HCT116 (cell line): ENCODE measurements around the gene DPYD.

Experiments used
- CTCF ChIP-seq, 3 experiments: fragments of 200-600 bp in 1 of 3; sonication (generic) in 1 of 3; IDR thresholded peaks in 2 of 3; conservative IDR thresholded peaks in 1 of 3; 2 replicates each; pipeline ENCODE4 v1.5.1; 2012 to 2017; ENCODE audit warnings: low read depth in 2 of 3, low read length in 2 of 3, antibody characterized with exemption in 1 of 3, borderline replicate concordance in 1 of 3, control low read depth in 1 of 3, mild to moderate bottlenecking in 1 of 3, mixed read lengths in 1 of 3, mixed run types in 1 of 3, moderate library complexity in 1 of 3; ENCODE audit not compliant: insufficient read depth in 1 of 3
- EZH2 ChIP-seq: fragments of 200-600 bp; sonication (generic); IDR thresholded peaks from 2 replicates; pipeline ENCODE4 v1.6.1; 2017; ENCODE audit warnings: antibody characterized with exemption, mixed run types
- EZH2phosphoT487 ChIP-seq: fragments of 200-600 bp; IDR thresholded peaks from 2 replicates; pipeline ENCODE4 v1.6.1; 2018; ENCODE audit warnings: antibody characterized with exemption, borderline replicate concordance
- POLR2A ChIP-seq: IDR thresholded peaks from 2 replicates; pipeline ENCODE4 v1.7.0; 2011; ENCODE audit warnings: borderline replicate concordance; ENCODE audit not compliant: insufficient read depth, insufficient read length; ENCODE audit errors: extremely low read depth
- TCF7L2 ChIP-seq: IDR thresholded peaks from 2 replicates; pipeline ENCODE4 v1.7.0; 2011; ENCODE audit warnings: borderline replicate concordance, inconsistent platforms; ENCODE audit not compliant: insufficient read depth, insufficient read length; ENCODE audit errors: extremely low read depth
- ZNF274 ChIP-seq: fragments of 200-500 bp; sonication (Bioruptor generic); IDR thresholded peaks from 2 replicates; pipeline ENCODE4 v1.6.1; 2014; ENCODE audit warnings: mild to moderate bottlenecking, low read depth, low read length, inconsistent platforms

DNA sequence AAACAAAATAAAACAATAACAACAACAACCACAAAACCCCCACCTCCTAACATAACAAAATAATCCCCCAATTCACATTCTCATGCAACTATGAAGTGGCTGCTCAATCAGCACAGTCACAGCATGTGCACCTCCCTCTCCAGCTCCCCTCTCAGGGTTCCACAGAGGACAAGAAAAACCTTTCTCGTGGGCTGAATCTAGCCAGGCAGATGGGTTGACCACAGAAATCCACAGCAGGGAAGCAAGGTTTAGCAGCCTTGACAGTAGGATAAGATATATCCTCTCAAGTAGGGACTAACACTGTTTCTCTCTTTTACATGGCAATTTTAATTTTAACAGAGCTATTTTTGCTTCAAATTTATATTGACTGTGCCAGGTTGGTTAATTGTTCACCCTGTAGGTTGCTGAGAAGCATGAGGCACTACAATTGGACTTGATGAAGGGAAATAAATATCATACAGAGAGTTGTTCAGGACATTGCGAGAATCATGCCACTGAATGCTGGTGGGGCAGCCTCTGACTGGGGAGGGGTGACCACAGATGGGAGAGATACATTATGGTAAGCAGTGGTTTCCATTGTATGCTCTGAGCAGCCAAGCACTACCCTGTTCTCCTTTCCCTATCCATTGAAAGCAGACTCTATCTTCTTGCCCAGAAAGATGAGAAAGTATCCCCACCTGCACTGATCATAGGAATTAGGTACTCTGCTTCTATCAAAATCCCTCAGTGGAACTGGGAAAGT is 535.1 kb downstream of the DPYD start:
- no peak for TF ChIP-seq POLR2A
- TF ChIP-seq CTCF (IDR thresholded peaks at IDR 0.05 in 2 of 3, conservative IDR thresholded peaks at IDR 0.05 in 1 of 3; ENCODE audit: borderline replicate concordance in 1 of 3, insufficient read depth in 1 of 3, low read depth in 2 of 3, low read length in 2 of 3): no peak
- TF ChIP-seq EZH2phosphoT487: no peak
- TF ChIP-seq ZNF274: no peak
- no peak for TF ChIP-seq TCF7L2
- TF ChIP-seq EZH2: no peak
